Peyer's patch (tissue), 4 donors: ENCODE measurements around the gene SLC12A8. TPM values are rescaled to one million over a fixed set of nuclear protein-coding genes. Genes with fewer than 3 reads are reported as not detected.

Experiments
- DNase-seq, 3 donors: peaks; one replicate each; pipeline ENCODE4 v3.0.0-alpha.2; 2017 to 2019
- H3K27ac ChIP-seq, 4 donors: fragments of 200-600 bp; sonication (generic); one replicate each; pipeline ENCODE4 v1.5.1; 2016 to 2019
- H3K27me3 ChIP-seq, 2 donors: fragments of 200-600 bp; sonication (generic); one replicate each; pipeline ENCODE4 v1.5.1; 2019
- H3K36me3 ChIP-seq, 3 donors: fragments of 200-600 bp; sonication (generic); one replicate each; pipeline ENCODE4 v1.5.1; 2016 to 2019
- H3K4me1 ChIP-seq, 4 donors: fragments of 200-600 bp; sonication (generic); one replicate each; pipeline ENCODE4 v1.5.1; 2016 to 2019
- H3K4me3 ChIP-seq, 4 donors: fragments of 200-600 bp; sonication (generic); 1 replicate in 3 of 4; 2 replicates in 1 of 4; pipeline ENCODE4 v1.5.1; 2016 to 2019; ENCODE audit warnings: mild to moderate bottlenecking in 1 of 4
- H3K9me3 ChIP-seq, 4 donors: fragments of 200-600 bp; sonication (generic); one replicate each; pipeline ENCODE4 v1.5.1; 2016 to 2019; ENCODE audit warnings: mild to moderate bottlenecking in 1 of 4
- POLR2A ChIP-seq, 2 donors: fragments of 450-650 bp; IDR thresholded peaks; one replicate each; pipeline ENCODE4 v1.5.1; 2017; ENCODE audit warnings: antibody characterized with exemption in 2 of 2, mild to moderate bottlenecking in 2 of 2, moderate library complexity in 2 of 2
- total RNA-seq, 4 donors: library from RNA; depleted of rRNA; stranded (reverse); fragments of >200 nt; gene quantifications; one replicate each; pipeline ENCODE4 v1.1.0, GENCODE V29; 2016
- TF ChIP-seq, protein P1 (sequence below), 6 experiments: fragments of 450-650 bp in 4 of 6; fragments of 200-600 bp in 2 of 6; sonication (generic) in 1 of 6; IDR thresholded peaks; one replicate each; pipeline ENCODE4 v1.5.1; 2017 to 2019; ENCODE audit warnings: antibody characterized with exemption in 6 of 6, mild to moderate bottlenecking in 3 of 6, moderate library complexity in 1 of 6

SLC12A8 gene
- total RNA-seq, 4 donors from 2014 or later = 24.2 to 31.4 (median 26.3) TPM

DNA sequence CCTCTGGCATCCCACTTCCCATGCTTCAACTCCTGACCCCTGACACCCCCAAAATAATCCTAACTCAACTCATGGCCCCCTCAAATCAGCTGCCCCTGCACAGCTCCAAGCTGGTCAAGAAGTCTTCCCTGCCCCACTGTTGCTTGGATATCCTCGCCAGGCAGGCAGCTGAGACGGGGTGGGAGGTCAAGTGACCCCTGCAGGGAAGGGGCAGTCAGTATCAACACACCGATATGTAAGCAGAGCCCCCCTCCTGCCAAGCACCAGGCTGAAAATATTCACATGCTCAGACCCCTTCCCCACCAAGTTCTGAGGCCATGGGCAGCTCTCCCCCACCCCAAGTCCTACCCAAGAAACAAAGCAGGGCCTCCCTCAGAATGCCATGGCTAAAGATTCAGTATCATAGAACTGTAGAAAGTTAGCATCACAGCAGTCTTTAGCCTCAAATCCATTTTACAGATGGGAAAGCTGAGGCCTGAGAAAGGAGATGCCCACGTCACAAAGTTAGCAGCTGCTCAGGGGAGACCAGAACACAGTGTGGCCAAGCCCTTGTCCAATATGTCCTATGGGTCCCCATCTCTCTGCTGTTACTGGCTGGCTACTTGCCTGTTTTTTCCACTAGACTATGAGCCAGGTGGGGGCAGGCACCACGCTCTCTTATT, 67.8 kb downstream of the SLC12A8 start:
- peaks cover 0 to 31% (median 9%) of the 10 kb centered on the region in 4 donors for H3K4me1 ChIP-seq
- no peaks in the 10 kb centered on the region for H3K27me3 ChIP-seq
- H3K27ac ChIP-seq = no peak overlapping the region
- H3K4me3 ChIP-seq = no peak overlapping the region
- TF ChIP-seq, protein P1, sequence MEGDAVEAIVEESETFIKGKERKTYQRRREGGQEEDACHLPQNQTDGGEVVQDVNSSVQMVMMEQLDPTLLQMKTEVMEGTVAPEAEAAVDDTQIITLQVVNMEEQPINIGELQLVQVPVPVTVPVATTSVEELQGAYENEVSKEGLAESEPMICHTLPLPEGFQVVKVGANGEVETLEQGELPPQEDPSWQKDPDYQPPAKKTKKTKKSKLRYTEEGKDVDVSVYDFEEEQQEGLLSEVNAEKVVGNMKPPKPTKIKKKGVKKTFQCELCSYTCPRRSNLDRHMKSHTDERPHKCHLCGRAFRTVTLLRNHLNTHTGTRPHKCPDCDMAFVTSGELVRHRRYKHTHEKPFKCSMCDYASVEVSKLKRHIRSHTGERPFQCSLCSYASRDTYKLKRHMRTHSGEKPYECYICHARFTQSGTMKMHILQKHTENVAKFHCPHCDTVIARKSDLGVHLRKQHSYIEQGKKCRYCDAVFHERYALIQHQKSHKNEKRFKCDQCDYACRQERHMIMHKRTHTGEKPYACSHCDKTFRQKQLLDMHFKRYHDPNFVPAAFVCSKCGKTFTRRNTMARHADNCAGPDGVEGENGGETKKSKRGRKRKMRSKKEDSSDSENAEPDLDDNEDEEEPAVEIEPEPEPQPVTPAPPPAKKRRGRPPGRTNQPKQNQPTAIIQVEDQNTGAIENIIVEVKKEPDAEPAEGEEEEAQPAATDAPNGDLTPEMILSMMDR (IDR thresholded peaks at IDR 0.05) = no peak
- TF ChIP-seq POLR2A (IDR thresholded peaks at IDR 0.05) = no peak
- no peak for DNase-seq
- H3K36me3 ChIP-seq = no peaks in the 10 kb centered on the region
- H3K9me3 ChIP-seq = no peaks in the 10 kb centered on the region

DNA sequence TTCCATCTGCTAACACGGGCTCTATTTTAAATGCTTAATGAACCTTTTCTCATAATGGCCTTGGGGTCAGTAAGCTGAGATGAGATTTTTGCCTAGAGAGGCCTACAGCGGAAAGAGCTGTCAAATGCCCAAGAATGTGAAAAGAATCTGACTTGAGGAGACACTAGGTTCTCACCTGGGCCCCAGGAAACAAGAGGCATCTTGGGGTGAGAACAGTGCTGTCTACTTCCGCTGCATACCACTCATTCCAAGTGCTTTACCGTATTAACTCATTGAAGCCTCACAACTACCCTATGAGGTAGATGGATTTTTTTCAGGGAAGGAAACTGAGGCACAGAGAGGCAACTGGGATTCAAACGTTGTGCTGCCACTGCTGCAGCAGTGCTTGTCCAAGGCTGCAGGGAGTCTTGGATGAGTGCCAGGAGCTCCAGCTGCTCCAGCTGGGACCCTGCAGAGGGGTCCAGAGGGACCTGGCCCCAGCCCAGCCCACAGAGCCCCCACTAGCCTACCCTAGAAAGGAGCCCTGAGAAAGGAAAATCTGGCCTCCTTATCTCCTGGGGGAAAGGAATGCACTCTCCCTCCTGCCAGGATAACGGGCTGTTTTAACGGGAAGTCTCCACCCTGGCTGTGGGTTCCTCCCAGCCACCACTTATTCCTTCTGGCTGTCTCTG, 68.4 kb downstream of the SLC12A8 start:
- TF ChIP-seq, protein P1 (IDR thresholded peaks at IDR 0.05) = no peak
- TF ChIP-seq POLR2A (IDR thresholded peaks at IDR 0.05) = no peak
- no peak overlapping the region for H3K4me3 ChIP-seq
- H3K27me3 ChIP-seq = no peaks in the 10 kb centered on the region
- no peak for DNase-seq
- peaks cover 0 to 31% (median 9%) of the 10 kb centered on the region in 4 donors for H3K4me1 ChIP-seq
- H3K36me3 ChIP-seq = no peaks in the 10 kb centered on the region
- H3K9me3 ChIP-seq = no peaks in the 10 kb centered on the region
- no peak overlapping the region for H3K27ac ChIP-seq

DNA sequence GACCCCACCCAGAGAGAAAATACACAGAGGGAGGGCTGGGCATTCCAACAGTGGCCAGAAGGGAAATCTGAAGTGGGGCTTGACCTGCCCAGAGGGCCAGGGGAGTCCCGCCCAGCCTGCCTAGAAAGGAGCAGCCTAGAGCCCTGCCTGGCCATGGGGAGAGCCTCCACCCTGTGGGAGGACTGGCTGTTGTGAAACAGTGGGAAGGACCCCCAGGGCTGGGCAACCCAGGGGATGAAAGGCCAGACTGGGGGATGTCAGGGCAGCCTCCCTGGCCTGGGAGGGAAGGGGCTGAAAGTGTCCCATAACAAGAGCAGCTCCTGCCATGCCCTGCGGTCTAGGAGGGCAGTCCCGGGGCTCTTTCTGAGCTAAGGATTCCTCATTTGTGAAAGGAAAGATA, 69.0 kb downstream of the SLC12A8 start:
- no peak for DNase-seq
- H3K4me3 ChIP-seq = no peak overlapping the region
- no peak overlapping the region for H3K27ac ChIP-seq
- no peaks in the 10 kb centered on the region for H3K36me3 ChIP-seq
- no peaks in the 10 kb centered on the region for H3K27me3 ChIP-seq
- peaks cover 0 to 31% (median 8%) of the 10 kb centered on the region in 4 donors for H3K4me1 ChIP-seq
- H3K9me3 ChIP-seq = no peaks in the 10 kb centered on the region
- TF ChIP-seq, protein P1 (IDR thresholded peaks at IDR 0.05) = no peak
- TF ChIP-seq POLR2A (IDR thresholded peaks at IDR 0.05) = no peak

GRCh38 chr3:125142940-125143339, 69.6 kb downstream of the SLC12A8 start:
- DNase-seq = no peak
- Histone ChIP-seq H3K27ac (no peak overlapping the region), H3K4me1 (peaks cover 0 to 31% (median 7%) of the 10 kb centered on the region in 4 donors), H3K4me3 (no peak overlapping the region), H3K27me3 (no peaks in the 10 kb centered on the region), H3K9me3 (no peaks in the 10 kb centered on the region), H3K36me3 (no peaks in the 10 kb centered on the region)
- no peak for TF ChIP-seq POLR2A (IDR thresholded peaks at IDR 0.05)
- TF ChIP-seq, protein P1 (IDR thresholded peaks at IDR 0.05) = no peak

- H3K9me3 ChIP-seq = no peaks in the 10 kb centered on the region
Measured at GRCh38 chr3:125142420-125142778, 70.1 kb downstream of the SLC12A8 start.

More at GRCh38 chr3:125142420-125142778, 70.1 kb downstream of the SLC12A8 start:
- Histone ChIP-seq H3K4me1 (peaks cover 0 to 31% (median 7%) of the 10 kb centered on the region in 4 donors), H3K36me3 (no peaks in the 10 kb centered on the region), H3K27ac (peak overlapping the region; percentile 43 to 59 (median 56)), H3K4me3 (peak overlapping the region in 1 of 4 donors; percentile 49), H3K27me3 (no peaks in the 10 kb centered on the region)
- TF ChIP-seq, protein P1 (IDR thresholded peaks at IDR 0.05) = no peak
- TF ChIP-seq POLR2A (IDR thresholded peaks at IDR 0.05) = no peak
- no peak for DNase-seq
